ENCODE measurements around the gene PITPNB.

PITPNB gene

DNA sequence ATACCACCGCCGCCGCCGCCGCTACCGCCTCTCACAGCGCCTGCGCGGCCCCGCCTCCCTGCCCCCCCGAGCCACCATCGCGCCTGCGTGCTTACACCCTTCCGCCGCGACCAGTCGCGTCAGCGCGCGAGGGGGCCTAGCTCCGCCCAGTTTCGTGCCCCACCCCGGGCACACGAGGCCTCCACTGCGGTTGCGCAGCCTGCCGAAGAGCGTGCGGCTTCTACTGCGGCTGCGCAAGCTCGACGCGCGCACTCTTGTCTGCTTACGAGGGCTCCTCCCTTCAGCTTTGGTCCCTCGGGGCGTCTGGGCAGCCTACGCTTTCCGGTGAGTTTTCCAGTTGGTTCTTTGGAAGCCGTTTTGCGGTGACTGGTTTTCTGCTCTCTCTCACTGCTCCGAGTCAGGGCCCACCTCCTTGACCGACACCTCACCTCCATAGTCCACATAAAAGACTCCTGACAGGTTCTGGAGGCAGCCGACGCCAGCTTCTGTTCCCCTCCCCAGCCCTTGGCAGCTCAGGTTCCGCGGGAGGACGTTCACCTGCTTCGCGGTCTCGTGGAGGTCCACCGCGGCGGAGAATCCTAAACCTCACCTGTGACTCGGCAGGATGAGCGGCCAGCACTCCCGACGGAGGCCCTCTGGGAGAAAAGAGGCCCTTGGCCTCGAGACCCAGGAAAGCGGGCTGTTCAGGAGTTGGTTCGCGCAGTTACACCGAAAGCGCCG lies at the start of gene PITPNB:
Gene PITPNB, minus strand, starts transcription at position 35 of the 720 bp plus-strand sequence. CDS start 65 bp downstream, outside the sequence.
- DNase-seq = peak; percentile 70

DNA sequence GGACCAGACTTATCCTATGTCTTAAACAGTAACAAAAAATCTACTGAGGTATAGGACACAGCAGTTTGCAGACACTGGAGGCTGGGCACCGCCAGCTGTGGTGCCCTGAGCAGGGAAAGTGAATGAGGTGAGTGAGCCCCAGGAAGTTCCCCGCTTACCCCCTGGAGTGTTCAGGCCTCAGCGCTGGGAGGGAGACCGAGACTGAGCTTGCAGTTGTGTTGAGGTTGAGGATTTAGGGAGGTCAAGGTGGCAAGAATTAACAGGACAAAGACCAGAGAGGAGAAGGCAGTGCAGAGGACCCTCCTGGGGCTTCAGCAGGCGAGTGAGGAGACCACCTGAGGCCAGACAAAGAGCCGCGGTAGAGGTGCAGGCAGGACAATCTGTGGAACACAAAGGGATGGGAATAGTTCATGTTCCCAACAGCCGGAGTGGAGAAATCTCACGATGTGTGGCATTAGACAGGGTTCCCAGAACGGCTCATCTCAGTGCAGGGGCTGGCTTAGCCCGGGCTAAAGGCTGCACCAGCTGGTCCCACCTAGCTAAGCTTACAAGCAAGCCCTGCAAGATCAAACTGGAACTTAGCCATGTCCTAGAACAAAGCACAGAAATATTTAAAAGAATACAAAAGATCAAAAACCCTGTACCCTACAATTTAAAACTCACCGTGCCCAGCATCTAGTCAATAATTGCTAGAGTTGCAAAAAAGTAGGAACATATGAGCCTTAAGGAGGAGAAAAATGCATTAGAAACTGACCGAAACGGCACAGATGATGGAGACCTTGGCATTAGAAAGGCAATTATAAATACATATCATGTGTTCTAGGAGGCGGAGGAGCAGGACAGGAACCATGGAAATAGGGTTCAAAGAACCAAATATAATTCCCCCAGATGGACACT lies 47.4 kb upstream of the PITPNB start:
- DNase-seq = no peak

DNA sequence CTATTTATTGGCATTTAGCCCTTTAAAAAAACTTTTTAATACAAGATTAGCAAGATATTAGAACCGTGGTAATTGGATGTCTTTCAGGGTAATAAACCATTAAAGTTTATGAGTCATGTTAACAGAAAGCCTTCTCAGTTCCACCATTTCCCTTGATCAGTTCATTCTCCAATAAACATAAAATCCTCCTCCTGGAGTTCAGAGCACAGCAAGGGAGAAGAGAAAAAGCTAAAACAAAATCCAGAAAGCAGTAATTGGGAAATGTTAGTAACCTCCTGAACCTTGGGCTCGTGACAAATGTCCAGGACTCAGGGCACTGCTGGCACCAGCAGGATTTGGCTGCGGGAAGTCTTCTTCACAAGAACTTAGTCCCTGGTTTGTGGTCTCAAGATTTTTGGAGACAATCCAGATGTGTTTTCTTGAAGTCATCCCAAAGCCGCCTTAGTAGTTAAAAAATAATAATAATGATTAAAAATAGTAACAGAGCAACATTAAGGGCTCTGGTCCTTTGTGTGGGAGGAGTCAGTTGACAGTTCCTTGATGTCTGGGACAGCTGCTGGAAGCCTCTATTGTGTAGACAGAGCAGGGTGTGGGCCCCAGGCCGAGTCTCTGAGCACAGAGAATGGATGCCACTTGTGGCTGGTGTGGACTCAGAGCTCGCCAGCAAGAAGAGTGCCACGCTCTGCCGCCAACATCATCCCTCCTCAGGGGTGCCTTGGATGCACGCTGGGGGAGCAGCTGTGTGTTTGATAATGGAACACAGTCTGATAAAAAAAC lies 43.4 kb upstream of the PITPNB start:
- no peak for DNase-seq

DNA sequence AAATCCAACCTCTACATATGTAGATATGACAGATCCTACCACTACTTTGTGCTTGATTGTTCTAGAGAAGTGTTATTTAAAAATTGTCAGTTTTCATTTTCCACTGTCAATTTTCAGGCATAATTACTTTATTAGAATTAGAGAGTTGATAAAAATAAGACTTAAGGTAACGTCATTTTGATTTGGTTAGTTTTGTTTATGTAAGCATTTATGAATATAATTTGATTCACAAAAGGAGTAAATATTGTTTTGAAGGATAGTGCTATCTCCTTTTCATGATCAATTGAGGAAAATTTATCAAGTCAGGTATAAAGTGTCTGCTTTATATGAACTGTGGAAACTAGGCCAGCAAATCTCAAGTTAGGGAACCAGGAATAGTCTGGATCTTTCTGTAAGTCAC lies 42.6 kb upstream of the PITPNB start:
- DNase-seq = no peak

DNA sequence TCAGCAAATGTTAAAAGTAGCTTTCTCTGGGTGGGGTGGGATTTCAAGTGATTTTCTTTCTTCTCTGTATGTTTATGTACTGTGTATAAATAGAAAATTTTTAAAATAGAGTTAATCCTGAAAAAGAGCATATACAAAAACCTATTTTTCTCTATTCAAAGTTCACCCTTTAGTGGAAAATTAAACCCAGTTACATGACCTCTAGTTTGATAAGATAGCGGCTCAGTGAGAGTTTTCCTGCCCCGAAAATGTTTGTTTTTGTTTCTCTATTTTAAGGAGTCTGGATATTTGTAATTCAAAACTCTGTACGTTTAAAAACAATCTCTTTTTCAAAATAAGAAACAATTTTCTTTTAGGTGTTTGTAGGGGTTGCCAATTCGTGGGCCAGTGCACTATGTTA lies 42.1 kb upstream of the PITPNB start:
- DNase-seq = no peak

DNA sequence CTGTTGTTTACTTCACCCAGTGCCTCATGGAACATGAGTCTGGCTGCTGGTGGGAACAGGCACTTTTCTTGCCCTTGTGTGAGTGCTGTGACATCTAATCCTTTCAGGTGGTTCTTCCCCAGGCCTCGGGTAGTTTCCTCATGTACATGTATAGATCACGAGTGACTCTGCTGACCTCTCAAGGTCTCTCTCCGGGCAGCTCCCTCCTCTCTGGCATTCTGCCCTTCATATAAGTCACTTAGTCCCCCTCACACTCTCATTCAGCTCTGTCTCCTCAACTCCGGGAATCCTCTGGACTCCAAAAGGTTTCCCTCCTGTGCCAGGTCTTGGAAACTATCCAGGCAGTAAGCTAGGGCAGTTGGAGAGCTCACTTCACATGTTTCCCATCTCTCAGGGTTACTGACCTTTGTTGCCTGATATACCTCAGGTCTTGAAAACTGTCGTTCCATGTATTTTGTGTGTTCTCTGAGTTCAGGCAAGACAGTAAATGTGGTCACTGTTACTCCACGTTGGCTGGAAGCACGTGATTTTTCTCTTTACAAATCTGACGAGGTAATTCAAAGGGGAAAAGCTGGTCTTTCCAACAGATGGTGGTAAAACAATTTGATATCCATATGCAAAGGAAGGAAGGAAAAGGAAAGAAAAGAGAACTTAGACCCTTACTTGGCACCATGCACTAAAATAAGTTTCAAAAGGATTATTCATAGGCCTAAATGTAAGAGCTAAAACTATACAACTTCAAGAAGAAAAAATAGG lies 40.5 kb upstream of the PITPNB start:
- no peak for DNase-seq

DNA sequence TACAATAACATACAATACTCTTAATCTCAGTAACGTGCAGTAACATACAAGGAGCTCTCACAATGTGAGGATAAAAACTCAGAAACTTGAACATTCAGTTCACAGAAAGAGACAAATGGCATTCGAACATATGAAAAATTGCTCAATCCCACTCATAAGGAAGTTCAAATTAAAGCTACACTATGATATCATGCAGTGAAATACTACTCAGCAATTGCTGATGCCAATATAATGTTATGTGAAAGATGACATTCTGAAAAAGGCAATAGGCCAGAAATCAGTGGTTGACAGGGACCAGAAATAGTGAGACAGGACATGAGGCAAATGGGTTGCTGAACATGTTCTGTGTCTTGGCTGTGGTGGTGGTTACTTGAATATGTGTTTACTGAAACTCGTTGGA lies 33.7 kb upstream of the PITPNB start:
- no peak for DNase-seq

DNA sequence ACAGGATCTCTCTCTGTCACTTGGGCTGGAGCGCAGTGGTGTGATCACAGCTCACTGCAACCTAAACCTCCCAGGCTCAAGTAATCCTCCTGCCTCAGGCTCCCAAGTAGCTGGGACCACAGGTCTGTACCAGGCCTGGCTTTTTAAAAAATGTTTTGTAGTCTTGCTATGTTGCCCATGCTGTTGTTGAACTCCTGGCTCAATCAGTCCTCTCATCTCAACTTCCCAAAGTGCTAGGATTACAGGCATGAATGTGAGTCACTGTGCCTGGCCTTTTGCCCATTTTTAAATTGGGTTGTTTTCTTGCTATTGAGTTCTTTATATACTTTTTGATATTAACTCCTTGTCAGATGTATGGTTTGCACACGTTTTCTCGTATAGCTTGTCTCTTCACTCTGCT lies 33.0 kb upstream of the PITPNB start:
- DNase-seq = no peak

DNA sequence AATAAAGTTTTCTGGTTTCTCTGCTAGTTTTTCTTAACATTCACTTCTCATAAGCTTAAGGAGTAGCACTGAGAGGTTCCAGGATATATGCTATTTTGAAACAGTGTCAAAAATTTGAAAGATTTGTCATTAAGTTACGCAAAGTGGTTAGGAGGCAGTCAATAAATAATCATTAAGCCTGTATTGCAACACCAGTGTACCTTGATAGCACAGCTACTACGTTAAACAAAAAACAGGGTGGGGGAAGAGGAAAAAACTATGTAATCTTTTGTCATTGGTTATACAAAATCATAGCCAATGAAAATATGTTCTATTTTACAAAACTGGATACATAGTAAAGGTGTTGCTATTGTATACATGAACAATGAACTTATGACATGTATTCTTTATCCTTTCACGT lies 30.4 kb upstream of the PITPNB start:
- DNase-seq = no peak

DNA sequence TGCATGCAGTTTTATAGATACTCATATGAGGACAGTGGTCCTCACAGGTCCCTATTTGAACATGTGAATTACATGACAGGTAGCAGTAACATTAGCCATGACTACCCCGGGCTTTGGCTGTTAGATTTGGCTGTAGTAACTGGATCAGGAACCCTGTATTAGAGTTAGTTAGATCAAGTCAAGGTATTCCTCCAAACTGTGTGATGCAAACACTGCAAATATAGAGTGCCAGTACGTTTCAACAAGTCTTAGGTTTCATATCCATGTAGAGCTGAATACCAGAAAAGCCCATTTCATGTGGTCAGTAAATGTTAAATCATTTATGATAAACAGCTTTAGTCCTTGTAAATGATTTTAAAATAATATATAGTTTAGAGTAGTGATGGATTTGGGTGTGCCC lies 29.5 kb upstream of the PITPNB start:
- no peak for DNase-seq

DNA sequence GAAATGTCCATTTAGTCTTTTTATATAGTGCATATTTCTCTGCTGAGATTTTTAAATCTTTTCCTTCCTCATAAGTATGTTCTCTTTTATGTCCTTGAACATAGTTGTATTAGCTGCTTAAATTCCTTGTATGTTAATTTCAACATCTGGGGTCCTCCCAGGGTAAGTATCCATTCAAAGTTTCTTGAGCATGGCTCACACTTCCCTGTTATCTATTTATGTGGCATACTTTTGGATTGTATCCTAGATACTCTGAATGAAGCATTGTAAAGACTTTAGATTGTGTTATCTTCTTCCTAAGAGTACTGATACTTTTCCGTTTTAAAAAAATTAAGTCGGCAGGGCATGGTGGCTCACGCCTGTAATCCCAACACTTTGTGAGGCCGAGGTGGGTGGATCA lies 28.4 kb upstream of the PITPNB start:
- no peak for DNase-seq

DNA sequence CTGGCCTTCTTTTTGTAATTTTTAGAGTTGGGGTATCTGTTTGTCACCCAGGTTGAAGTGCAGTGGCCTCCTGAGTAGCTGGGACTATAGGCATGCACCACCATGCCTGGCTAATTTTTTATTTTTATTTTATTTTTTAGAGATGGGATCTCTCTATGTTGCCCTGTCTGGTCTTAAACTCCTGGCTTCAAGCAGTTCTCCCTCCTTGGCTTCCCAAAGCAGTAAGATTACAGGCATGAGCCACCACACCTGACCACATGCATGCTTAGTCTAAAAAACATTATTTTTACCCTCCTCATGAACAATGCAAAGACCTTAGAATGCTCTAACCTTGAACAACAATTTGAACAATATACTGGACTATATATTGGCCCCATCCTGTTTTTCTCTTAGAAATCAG lies 22.1 kb upstream of the PITPNB start:
- no peak for DNase-seq

DNA sequence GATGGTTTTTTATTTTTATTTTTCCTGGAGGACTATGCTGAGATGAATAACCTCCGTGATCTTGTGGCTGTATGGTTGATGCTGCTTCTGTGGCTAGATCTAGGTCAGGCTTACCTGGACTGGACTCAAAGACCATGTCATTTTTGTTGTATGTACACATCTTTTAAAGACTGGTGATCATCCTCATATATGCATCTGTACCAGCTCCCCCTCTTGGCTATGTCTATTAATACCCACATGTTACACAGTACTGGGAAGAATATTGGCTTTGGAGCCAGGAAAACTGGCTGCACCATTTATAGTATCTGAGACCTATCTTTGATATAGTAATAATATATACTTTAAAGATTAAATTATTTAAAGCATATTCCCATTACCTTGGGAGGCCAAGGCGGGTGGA lies 18.4 kb upstream of the PITPNB start:
- DNase-seq = no peak

DNA sequence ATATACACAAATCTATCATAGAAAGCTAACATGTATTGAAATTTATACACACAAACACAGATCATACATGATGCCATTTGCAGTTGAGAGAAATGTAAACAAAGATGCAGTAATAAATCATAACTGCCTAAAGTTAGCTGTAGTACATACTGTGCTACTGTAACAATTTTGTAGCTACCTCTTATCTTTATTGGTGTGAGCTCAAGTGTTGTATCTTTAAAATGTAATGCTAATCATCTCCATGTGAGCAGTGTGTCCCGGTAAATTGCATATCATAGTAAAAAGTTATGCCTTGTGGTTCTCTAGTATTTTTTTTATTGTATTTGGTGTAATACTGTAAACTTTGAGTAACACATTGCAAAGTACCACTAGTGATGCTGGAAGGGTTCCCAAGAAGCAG lies 16.8 kb upstream of the PITPNB start:
- DNase-seq = no peak

DNA sequence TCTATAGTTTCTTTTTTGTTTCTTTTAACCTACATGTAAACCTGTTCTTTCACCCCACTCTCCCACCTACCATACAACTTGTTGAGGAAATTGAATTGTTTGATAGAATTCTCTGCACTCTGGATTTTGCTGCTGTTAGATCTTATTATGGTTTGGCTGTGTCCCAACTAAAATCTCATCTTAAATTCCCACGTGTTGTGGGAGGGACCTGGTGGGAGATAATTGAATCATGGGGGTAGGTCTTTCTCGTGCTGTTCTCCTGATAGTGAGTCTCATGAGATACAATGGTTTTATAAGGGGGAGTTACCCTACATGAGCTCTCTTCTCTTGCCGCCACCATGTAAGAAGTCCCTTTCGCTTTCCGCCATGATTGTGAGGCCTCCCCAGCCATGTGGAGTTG lies 15.0 kb upstream of the PITPNB start:
- no peak for DNase-seq

DNA sequence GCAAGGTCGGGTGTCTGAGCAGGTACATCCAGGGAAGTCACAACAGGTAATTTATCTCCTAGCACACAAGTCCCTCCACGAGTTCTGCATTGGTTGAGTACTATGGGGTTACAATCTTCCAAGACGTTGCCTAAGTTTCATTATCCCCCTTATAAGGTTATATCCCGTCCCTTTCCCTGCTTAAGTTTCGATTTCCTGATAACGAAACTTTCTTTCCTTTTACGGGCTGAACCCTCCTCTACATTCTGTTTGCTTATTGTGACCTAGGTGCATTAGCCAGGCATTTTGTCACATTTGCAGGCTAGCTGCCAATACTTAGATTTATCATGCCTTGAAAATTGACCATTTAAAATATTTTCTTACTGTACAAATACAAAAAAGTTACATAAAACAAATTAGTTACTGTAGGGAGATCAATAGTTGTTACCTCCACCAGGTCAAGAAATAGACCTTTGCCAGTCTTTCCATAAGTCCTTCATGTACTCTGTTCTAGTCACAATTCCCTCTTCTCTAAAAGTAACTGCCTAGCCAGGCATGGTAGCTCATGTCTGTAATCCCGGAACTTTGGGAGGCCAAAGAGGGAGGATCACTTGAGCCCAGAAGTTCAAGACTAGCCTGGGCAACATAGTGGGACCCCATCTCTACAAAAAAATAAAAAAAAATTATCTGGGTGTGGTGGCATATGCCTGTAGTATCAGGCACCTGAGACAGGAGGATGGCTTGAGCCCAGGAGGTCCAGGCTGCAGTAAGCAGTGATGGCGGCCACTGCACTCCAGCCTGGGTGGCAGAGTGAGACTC lies 14.3 kb upstream of the PITPNB start:
- no peak for DNase-seq

DNA sequence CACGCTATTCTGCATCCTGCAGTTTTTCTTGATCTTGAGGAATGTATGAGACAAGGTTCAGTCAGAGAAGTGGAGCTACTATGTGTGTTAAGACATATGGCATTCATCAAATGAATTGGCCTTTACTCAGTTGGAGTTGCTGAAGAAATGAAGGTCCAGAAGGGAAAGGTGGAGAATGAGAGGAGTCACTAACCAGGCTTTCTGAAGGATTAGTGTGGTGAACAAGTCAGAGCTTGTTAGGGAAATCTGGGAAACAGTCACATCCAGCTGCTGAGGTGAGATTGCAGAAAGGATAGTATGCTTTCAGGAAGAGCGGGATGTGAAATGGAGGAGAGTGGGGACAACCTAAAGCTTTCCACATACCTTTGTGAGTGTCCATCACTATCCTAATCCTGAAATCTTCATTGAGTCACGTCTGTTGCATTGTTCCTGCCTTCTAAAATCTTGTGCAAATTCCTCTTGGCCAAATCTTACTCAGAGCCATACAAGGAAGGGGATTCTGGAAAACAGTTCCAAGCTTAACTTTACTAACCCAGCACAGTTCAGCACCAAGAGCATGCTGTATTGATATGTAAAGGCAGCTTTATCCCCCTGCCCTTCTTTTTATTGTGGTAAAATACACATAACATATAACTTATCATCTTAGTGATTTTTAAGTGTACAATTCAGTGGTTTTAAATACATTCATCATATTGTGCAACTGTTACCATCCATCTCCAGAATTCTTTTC lies 11.4 kb upstream of the PITPNB start:
- no peak for DNase-seq

DNA sequence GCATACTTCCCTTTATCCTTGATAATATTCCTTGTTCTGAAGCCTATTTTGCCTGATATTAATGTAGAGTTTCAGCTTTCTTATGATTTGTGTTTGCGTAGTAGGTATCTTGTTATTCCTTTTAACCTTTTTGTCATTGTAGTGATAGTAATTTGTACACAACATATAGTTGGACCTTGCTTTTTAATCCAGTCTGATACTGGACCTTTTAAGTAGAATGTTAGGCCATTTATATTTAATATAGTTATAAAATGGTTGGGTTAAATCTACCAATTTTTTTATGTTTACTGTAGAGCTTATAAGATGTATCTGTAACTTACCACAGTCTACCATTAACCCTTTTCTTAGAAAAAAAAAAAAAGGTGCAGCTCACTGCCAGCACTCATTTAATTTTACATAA lies 8.6 kb upstream of the PITPNB start:
- no peak for DNase-seq

DNA sequence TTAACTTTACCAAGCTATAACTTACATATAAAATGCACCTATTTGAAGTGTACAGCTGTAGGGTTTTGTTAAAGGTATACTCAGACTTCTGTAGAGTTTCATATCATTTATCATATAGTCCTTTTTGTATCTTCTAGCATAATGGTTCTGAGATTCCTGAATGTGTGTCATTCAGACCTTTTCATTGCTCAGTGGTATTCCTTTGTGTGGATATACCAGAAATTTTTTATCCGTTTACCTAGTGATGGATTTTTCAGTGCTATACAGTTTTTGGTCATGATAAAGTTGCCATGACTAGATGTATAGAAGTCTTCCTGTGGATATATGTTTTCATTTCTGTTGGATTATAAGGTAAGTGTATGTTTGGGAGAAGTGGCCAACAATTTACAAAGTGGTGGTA lies 6.3 kb upstream of the PITPNB start:
- DNase-seq = no peak

DNA sequence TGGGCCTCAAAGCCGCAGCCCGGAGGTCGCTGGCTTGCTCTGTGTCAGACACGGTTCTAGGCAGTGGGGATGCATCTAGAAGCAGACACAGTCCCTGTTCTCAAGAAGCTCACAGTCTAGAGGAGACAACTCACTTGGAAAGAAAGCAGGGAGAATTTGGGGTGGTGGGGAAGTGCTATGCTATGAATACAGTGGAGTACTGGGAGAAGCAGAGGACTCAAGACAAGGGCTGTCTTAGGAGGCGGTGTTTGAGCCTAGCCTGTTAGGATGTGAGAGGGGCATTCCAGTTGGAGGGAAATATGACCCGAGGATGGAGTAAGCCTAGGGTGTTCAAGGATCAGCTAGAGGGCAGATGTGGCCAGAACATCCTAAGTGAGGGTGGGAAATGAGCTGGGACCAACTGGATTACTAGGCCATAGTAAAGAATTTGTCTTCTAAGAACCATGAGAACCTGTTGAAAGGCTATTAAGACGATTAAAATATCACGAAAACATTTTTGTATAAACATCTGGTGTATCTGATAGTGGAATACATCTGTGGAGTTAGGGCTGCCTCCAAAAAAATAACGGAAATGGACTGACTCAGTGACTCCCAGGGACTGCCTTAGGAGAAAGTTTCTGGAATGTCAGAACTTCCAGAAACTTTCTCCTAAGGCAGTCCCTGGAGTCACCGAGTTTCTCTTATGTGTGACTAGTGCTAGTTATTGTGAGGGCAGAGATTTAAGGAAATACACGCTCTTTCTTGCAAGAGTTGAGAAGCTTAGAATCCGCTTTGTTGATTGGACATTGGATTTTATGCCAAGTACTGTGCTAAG lies 1.1 kb upstream of the PITPNB start:
- DNase-seq = no peak

All from SIG-M5 (cell line).